ENCODE data around the gene PLEKHM1.
"Not testable (repeated sequence)": the region's sequence is repeated elsewhere in the genome, so short reads cannot be mapped to it uniquely, and the experiment has no call there.

Gene PLEKHM1

GRCh38 chr17:45490615-45491433 lies at the start of gene PLEKHM1:
Gene PLEKHM1 (minus strand): TSS chr17:45490721. CDS start chr17:45482484, 8,237 bp downstream.
- H3K4me3 ChIP-seq = peak within 1 kb of the TSS; percentile 67 to 80 (median 75)
- H3K4me1 ChIP-seq = peaks cover 46 to 68% (median 55%) of the 10 kb centered on the region in 10 experiments
- not testable (repeated sequence) for H3K9me3 ChIP-seq (replicated peaks in 1 of 11); H3K36me3 ChIP-seq; H3K27me3 ChIP-seq
- H3K27ac ChIP-seq = peak within 1 kb of the TSS; percentile 80 to 89 (median 87)
- H4K20me1 ChIP-seq = peaks cover 0 to 28% (median 0%) of the 10 kb centered on the region in 11 experiments; a peak in 3 of 22 replicates
- peak within 1 kb of the TSS; percentile 82 to 93 (median 88) for H3K9ac ChIP-seq
- H3K4me2 ChIP-seq = peak within 1 kb of the TSS; percentile 86 to 96 (median 89)

GRCh38 chr17:45538168-45538567 lies 47.6 kb upstream of the PLEKHM1 start:
- H3K27me3 ChIP-seq; H3K4me2 ChIP-seq; H3K27ac ChIP-seq; H3K4me1 ChIP-seq; H3K36me3 ChIP-seq; H3K9me3 ChIP-seq (replicated peaks in 1 of 11); H4K20me1 ChIP-seq; H3K9ac ChIP-seq; H3K4me3 ChIP-seq: not testable (repeated sequence)

GRCh38 chr17:45506072-45506471 lies 15.6 kb upstream of the PLEKHM1 start:
- H3K4me2 ChIP-seq; H4K20me1 ChIP-seq; H3K4me1 ChIP-seq; H3K9ac ChIP-seq; H3K27ac ChIP-seq; H3K9me3 ChIP-seq (replicated peaks in 1 of 11); H3K27me3 ChIP-seq; H3K4me3 ChIP-seq: not testable (repeated sequence)
- peaks cover 8 to 18% (median 13%) of the 10 kb centered on the region in 11 experiments; a peak in 20 of 22 replicates for H3K36me3 ChIP-seq

- H4K20me1 ChIP-seq; H3K27me3 ChIP-seq; H3K27ac ChIP-seq; H3K4me3 ChIP-seq; H3K9me3 ChIP-seq (replicated peaks in 1 of 11); H3K4me2 ChIP-seq; H3K4me1 ChIP-seq; H3K9ac ChIP-seq: not testable (repeated sequence)
- H3K36me3 ChIP-seq = peaks cover 8 to 18% (median 13%) of the 10 kb centered on the region in 11 experiments; a peak in 20 of 22 replicates
Observed at GRCh38 chr17:45505183-45505582, 14.7 kb upstream of the PLEKHM1 start.

- H3K36me3 ChIP-seq; H3K9me3 ChIP-seq (replicated peaks in 1 of 11); H3K27ac ChIP-seq; H4K20me1 ChIP-seq; H3K4me3 ChIP-seq; H3K9ac ChIP-seq; H3K27me3 ChIP-seq: not testable (repeated sequence)
- H3K4me1 ChIP-seq = peaks cover 5 to 13% (median 8%) of the 10 kb centered on the region in 10 experiments
- peak overlapping the region in 2 of 11 experiments; percentile 31; a peak in 2 of 22 replicates for H3K4me2 ChIP-seq
Observed at GRCh38 chr17:45501092-45501707, 10.7 kb upstream of the PLEKHM1 start.

GRCh38 chr17:45500478-45500877 lies 10.0 kb upstream of the PLEKHM1 start:
- H3K4me3 ChIP-seq; H3K27me3 ChIP-seq; H3K9me3 ChIP-seq (replicated peaks in 1 of 11); H3K36me3 ChIP-seq; H4K20me1 ChIP-seq: not testable (repeated sequence)
- H3K4me2 ChIP-seq = peak overlapping the region; percentile 21 to 83 (median 54)
- H3K27ac ChIP-seq = peak overlapping the region in 6 of 11 experiments; percentile 38 to 69 (median 52); a peak in 7 of 22 replicates
- H3K9ac ChIP-seq = peak overlapping the region in 2 of 11 experiments; percentile 46 to 60; a peak in 2 of 22 replicates
- peaks cover 5 to 13% (median 8%) of the 10 kb centered on the region in 10 experiments for H3K4me1 ChIP-seq

GRCh38 chr17:45499208-45499607 lies 8.7 kb upstream of the PLEKHM1 start:
- not testable (repeated sequence) for H3K27ac ChIP-seq; H4K20me1 ChIP-seq; H3K9me3 ChIP-seq (replicated peaks in 1 of 11); H3K36me3 ChIP-seq; H3K9ac ChIP-seq; H3K27me3 ChIP-seq; H3K4me2 ChIP-seq; H3K4me3 ChIP-seq
- H3K4me1 ChIP-seq = peaks cover 5 to 26% (median 11%) of the 10 kb centered on the region in 10 experiments

- H3K9me3 ChIP-seq (replicated peaks in 1 of 11); H4K20me1 ChIP-seq; H3K4me2 ChIP-seq; H3K27ac ChIP-seq; H3K4me3 ChIP-seq; H3K36me3 ChIP-seq; H3K9ac ChIP-seq; H3K27me3 ChIP-seq: not testable (repeated sequence)
- H3K4me1 ChIP-seq = peaks cover 13 to 34% (median 20%) of the 10 kb centered on the region in 10 experiments
Observed at GRCh38 chr17:45498377-45498776, 7.9 kb upstream of the PLEKHM1 start.

GRCh38 chr17:45497449-45497848 lies 6.9 kb upstream of the PLEKHM1 start:
- not testable (repeated sequence) for H3K9me3 ChIP-seq (replicated peaks in 1 of 11); H3K27me3 ChIP-seq; H3K9ac ChIP-seq; H3K4me3 ChIP-seq; H4K20me1 ChIP-seq; H3K27ac ChIP-seq; H3K36me3 ChIP-seq; H3K4me2 ChIP-seq
- peaks cover 18 to 39% (median 27%) of the 10 kb centered on the region in 10 experiments for H3K4me1 ChIP-seq

- not testable (repeated sequence) for H3K9me3 ChIP-seq (replicated peaks in 1 of 11); H3K9ac ChIP-seq; H3K27me3 ChIP-seq; H3K4me2 ChIP-seq; H3K27ac ChIP-seq; H3K36me3 ChIP-seq; H3K4me3 ChIP-seq; H4K20me1 ChIP-seq
- peaks cover 18 to 39% (median 28%) of the 10 kb centered on the region in 10 experiments for H3K4me1 ChIP-seq
Observed at GRCh38 chr17:45496507-45496906, 6.0 kb upstream of the PLEKHM1 start.

- not testable (repeated sequence) for H4K20me1 ChIP-seq; H3K4me3 ChIP-seq; H3K9me3 ChIP-seq (replicated peaks in 1 of 11); H3K36me3 ChIP-seq; H3K27me3 ChIP-seq
- Histone ChIP-seq H3K4me1 (peaks cover 14 to 33% (median 25%) of the 10 kb centered on the region in 10 experiments), H3K4me2 (peak overlapping the region in 4 of 11 experiments; percentile 8 to 78 (median 60); a peak in 6 of 22 replicates), H3K27ac (peak overlapping the region in 3 of 11 experiments; percentile 13 to 53 (median 16); a peak in 2 of 22 replicates), H3K9ac (peak overlapping the region in 1 of 11 experiments; percentile 15; a peak in 1 of 22 replicates)
Observed at GRCh38 chr17:45494556-45494955, 4.0 kb upstream of the PLEKHM1 start.

- not testable (repeated sequence) for H3K9ac ChIP-seq; H3K27me3 ChIP-seq; H3K9me3 ChIP-seq (replicated peaks in 1 of 11); H3K27ac ChIP-seq; H3K4me3 ChIP-seq; H3K36me3 ChIP-seq
- Histone ChIP-seq H3K4me1 (peaks cover 38 to 57% (median 49%) of the 10 kb centered on the region in 10 experiments), H3K4me2 (peak overlapping the region in 2 of 11 experiments; percentile 87 to 90; a peak in 5 of 22 replicates), H4K20me1 (peaks cover 0 to 22% (median 0%) of the 10 kb centered on the region in 11 experiments; a peak in 3 of 22 replicates)
Observed at GRCh38 chr17:45492156-45492555, 1.6 kb upstream of the PLEKHM1 start.

GRCh38 chr17:45490198-45490597 lies 323 bp downstream of the PLEKHM1 start:
- peak overlapping the region; percentile 67 to 80 (median 75) for H3K4me3 ChIP-seq
- H3K27me3 ChIP-seq; H3K9me3 ChIP-seq (replicated peaks in 1 of 11); H3K36me3 ChIP-seq: not testable (repeated sequence)
- H3K4me2 ChIP-seq = peak overlapping the region; percentile 82 to 95 (median 87)
- peak overlapping the region; percentile 82 to 93 (median 88) for H3K9ac ChIP-seq
- peaks cover 48 to 71% (median 59%) of the 10 kb centered on the region in 10 experiments for H3K4me1 ChIP-seq
- H3K27ac ChIP-seq = peak overlapping the region; percentile 80 to 89 (median 87)
- H4K20me1 ChIP-seq = peaks cover 0 to 33% (median 0%) of the 10 kb centered on the region in 11 experiments; a peak in 3 of 22 replicates

All from BLaER1 treated with 17β-estradiol and CSF1 and Interleukin-3, amounts not matched to agents 10 nM and 100 nM (cell line).